HepG2 (cell line): ENCODE data around the gene IKZF4. TPM values are rescaled to one million over a fixed set of nuclear protein-coding genes. Genes with fewer than 3 reads are reported as not detected.

Experiments used
- EED ChIP-seq: sonication (generic); formaldehyde crosslinking; IDR thresholded peaks from 2 replicates; pipeline ENCODE4 v1.5.0; 2020; ENCODE audit warnings: mild to moderate bottlenecking, missing genetic modification reagents
- HDAC2 ChIP-seq: sonication (generic); formaldehyde crosslinking; IDR thresholded peaks from 2 replicates; pipeline ENCODE4 v1.4.0; 2020; ENCODE audit warnings: missing genetic modification reagents
- HOXA5 ChIP-seq: sonication (generic); formaldehyde crosslinking; IDR thresholded peaks from 2 replicates; pipeline ENCODE4 v1.4.0; 2020; ENCODE audit warnings: missing genetic modification reagents
- JUN ChIP-seq: sonication (generic); formaldehyde crosslinking; IDR thresholded peaks from 2 replicates; pipeline ENCODE4 v1.4.0; 2020; ENCODE audit warnings: mild to moderate bottlenecking, missing genetic modification reagents
- KAT8 ChIP-seq: IDR thresholded peaks from 2 replicates; pipeline ENCODE4 v1.6.1; 2016; ENCODE audit warnings: missing genetic modification reagents, missing compliant biosample characterization
- MIXL1 ChIP-seq: IDR thresholded peaks from 2 replicates; pipeline ENCODE4 v1.6.1; 2016
- RAD51 ChIP-seq: fragments of 450-650 bp; IDR thresholded peaks from 2 replicates; pipeline ENCODE4 v1.6.1; 2016; ENCODE audit warnings: borderline replicate concordance
- THAP11 ChIP-seq: IDR thresholded peaks from 2 replicates; pipeline ENCODE4 v1.6.1; 2016; ENCODE audit warnings: missing biosample characterization, missing genetic modification reagents
- ZNF547 ChIP-seq: sonication (generic); formaldehyde crosslinking; IDR thresholded peaks from 2 replicates; pipeline ENCODE4 v1.5.1; 2020; ENCODE audit warnings: mild to moderate bottlenecking, missing genetic modification reagents
- polyA plus RNA-seq, 8 experiments: library from polyadenylated mRNA; depleted of rRNA in 3 of 8; stranded (reverse) in 7 of 8; unstranded in 1 of 8; fragments of >200 nt; fragmentation: Illumina TruSeq in 4 of 8; extraction: Trizol in 4 of 8; gene quantifications; 2 replicates each; pipeline versions ENCODE4 v1.2.1 to v1.2.3, GENCODE V29; 2011 to 2016; ENCODE audit warnings: low read depth in 4 of 8, missing spikeins in 1 of 8, mixed read lengths in 1 of 8; ENCODE audit not compliant: insufficient read depth in 1 of 8
- total RNA-seq, 5 experiments: library from RNA; depleted of rRNA; stranded (reverse); fragments of >200 nt; fragmentation: Illumina TruSeq; extraction: Trizol; gene quantifications; 2 replicates each; pipeline ENCODE4 v1.2.3, GENCODE V29; 2016; ENCODE audit warnings: low read depth in 1 of 5
- TF ChIP-seq, protein P1 (sequence below): sonication (generic); formaldehyde crosslinking; IDR thresholded peaks from 2 replicates; pipeline ENCODE4 v1.4.0; 2020; ENCODE audit warnings: low read depth, missing genetic modification reagents
- TF ChIP-seq, protein P2 (sequence below): sonication (generic); formaldehyde crosslinking; IDR thresholded peaks from 2 replicates; pipeline ENCODE4 v1.5.0; 2020; ENCODE audit warnings: mild to moderate bottlenecking, missing genetic modification reagents
- TF ChIP-seq, protein P3 (sequence below): sonication (generic); formaldehyde crosslinking; IDR thresholded peaks from 2 replicates; pipeline ENCODE4 v1.4.0; 2020; ENCODE audit warnings: missing genetic modification reagents
- TF ChIP-seq, protein P4 (sequence below): sonication (generic); formaldehyde crosslinking; IDR thresholded peaks from 2 replicates; pipeline ENCODE4 v1.5.1; 2020; ENCODE audit warnings: mild to moderate bottlenecking, missing genetic modification reagents, moderate library complexity

IKZF4 gene
- total and polyA plus RNA-seq, 2 of the 13 experiments (the other 11 are each of a cell fraction or from before 2014, with no cell fraction given) = 0.58 to 2.2 TPM

DNA sequence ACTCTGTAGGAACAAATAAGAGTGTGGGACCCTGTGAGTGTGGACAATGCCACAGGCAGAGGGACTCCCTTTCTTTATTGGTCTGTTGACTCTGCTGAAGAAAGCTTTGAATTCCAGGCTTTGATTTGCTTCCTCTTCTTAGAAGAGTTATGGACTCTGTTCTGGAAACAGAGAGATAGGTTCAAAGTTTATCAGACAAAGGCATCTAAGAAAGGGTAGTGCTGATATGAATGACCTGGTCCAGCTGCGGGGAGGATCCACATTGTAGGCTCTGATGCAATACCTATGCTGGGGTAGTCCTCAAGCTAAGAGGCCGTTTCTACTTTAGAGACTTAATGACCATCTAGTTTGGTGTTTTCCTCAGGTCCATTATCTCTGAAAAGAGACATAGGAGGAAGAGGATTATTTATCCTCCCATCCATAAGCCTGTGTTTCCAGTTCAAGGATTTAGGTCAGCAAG, 10.7 kb upstream of the IKZF4 start (continued):
- TF ChIP-seq, protein P1, sequence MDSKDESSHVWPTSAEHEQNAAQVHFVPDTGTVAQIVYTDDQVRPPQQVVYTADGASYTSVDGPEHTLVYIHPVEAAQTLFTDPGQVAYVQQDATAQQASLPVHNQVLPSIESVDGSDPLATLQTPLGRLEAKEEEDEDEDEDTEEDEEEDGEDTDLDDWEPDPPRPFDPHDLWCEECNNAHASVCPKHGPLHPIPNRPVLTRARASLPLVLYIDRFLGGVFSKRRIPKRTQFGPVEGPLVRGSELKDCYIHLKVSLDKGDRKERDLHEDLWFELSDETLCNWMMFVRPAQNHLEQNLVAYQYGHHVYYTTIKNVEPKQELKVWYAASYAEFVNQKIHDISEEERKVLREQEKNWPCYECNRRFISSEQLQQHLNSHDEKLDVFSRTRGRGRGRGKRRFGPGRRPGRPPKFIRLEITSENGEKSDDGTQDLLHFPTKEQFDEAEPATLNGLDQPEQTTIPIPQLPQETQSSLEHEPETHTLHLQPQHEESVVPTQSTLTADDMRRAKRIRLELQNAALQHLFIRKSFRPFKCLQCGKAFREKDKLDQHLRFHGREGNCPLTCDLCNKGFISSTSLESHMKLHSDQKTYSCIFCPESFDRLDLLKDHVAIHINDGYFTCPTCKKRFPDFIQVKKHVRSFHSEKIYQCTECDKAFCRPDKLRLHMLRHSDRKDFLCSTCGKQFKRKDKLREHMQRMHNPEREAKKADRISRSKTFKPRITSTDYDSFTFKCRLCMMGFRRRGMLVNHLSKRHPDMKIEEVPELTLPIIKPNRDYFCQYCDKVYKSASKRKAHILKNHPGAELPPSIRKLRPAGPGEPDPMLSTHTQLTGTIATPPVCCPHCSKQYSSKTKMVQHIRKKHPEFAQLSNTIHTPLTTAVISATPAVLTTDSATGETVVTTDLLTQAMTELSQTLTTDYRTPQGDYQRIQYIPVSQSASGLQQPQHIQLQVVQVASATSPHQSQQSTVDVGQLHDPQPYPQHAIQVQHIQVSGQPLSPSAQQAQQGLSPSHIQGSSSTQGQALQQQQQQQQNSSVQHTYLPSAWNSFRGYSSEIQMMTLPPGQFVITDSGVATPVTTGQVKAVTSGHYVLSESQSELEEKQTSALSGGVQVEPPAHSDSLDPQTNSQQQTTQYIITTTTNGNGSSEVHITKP (CRISPR knock-in tag) = 0 out of 2 replicates have a peak, but pooled peaks have one; percentile 15
- TF ChIP-seq THAP11 = peak; percentile 57
- TF ChIP-seq EED (CRISPR knock-in tag) = no peak
- TF ChIP-seq JUN (CRISPR knock-in tag) = no peak
- TF ChIP-seq HDAC2 (CRISPR knock-in tag) = peak; percentile 84
- TF ChIP-seq KAT8 = no peak; the same call in 1 of the 2 replicates
- TF ChIP-seq RAD51 = no peak
- TF ChIP-seq, protein P2, sequence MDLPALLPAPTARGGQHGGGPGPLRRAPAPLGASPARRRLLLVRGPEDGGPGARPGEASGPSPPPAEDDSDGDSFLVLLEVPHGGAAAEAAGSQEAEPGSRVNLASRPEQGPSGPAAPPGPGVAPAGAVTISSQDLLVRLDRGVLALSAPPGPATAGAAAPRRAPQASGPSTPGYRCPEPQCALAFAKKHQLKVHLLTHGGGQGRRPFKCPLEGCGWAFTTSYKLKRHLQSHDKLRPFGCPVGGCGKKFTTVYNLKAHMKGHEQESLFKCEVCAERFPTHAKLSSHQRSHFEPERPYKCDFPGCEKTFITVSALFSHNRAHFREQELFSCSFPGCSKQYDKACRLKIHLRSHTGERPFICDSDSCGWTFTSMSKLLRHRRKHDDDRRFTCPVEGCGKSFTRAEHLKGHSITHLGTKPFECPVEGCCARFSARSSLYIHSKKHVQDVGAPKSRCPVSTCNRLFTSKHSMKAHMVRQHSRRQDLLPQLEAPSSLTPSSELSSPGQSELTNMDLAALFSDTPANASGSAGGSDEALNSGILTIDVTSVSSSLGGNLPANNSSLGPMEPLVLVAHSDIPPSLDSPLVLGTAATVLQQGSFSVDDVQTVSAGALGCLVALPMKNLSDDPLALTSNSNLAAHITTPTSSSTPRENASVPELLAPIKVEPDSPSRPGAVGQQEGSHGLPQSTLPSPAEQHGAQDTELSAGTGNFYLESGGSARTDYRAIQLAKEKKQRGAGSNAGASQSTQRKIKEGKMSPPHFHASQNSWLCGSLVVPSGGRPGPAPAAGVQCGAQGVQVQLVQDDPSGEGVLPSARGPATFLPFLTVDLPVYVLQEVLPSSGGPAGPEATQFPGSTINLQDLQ = no peak
- TF ChIP-seq, protein P3, sequence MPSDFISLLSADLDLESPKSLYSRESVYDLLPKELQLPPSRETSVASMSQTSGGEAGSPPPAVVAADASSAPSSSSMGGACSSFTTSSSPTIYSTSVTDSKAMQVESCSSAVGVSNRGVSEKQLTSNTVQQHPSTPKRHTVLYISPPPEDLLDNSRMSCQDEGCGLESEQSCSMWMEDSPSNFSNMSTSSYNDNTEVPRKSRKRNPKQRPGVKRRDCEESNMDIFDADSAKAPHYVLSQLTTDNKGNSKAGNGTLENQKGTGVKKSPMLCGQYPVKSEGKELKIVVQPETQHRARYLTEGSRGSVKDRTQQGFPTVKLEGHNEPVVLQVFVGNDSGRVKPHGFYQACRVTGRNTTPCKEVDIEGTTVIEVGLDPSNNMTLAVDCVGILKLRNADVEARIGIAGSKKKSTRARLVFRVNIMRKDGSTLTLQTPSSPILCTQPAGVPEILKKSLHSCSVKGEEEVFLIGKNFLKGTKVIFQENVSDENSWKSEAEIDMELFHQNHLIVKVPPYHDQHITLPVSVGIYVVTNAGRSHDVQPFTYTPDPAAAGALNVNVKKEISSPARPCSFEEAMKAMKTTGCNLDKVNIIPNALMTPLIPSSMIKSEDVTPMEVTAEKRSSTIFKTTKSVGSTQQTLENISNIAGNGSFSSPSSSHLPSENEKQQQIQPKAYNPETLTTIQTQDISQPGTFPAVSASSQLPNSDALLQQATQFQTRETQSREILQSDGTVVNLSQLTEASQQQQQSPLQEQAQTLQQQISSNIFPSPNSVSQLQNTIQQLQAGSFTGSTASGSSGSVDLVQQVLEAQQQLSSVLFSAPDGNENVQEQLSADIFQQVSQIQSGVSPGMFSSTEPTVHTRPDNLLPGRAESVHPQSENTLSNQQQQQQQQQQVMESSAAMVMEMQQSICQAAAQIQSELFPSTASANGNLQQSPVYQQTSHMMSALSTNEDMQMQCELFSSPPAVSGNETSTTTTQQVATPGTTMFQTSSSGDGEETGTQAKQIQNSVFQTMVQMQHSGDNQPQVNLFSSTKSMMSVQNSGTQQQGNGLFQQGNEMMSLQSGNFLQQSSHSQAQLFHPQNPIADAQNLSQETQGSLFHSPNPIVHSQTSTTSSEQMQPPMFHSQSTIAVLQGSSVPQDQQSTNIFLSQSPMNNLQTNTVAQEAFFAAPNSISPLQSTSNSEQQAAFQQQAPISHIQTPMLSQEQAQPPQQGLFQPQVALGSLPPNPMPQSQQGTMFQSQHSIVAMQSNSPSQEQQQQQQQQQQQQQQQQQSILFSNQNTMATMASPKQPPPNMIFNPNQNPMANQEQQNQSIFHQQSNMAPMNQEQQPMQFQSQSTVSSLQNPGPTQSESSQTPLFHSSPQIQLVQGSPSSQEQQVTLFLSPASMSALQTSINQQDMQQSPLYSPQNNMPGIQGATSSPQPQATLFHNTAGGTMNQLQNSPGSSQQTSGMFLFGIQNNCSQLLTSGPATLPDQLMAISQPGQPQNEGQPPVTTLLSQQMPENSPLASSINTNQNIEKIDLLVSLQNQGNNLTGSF (CRISPR knock-in tag) = no peak
- TF ChIP-seq HOXA5 (CRISPR knock-in tag) = no peak
- TF ChIP-seq MIXL1 = no peak
- TF ChIP-seq, protein P4, sequence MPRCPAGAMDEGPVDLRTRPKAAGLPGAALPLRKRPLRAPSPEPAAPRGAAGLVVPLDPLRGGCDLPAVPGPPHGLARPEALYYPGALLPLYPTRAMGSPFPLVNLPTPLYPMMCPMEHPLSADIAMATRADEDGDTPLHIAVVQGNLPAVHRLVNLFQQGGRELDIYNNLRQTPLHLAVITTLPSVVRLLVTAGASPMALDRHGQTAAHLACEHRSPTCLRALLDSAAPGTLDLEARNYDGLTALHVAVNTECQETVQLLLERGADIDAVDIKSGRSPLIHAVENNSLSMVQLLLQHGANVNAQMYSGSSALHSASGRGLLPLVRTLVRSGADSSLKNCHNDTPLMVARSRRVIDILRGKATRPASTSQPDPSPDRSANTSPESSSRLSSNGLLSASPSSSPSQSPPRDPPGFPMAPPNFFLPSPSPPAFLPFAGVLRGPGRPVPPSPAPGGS (CRISPR knock-in tag) = no peak
- TF ChIP-seq ZNF547 (CRISPR knock-in tag) = no peak
